SK-N-SH (cell line): ENCODE results near the gene PTPRD. TPM values are rescaled to one million over a fixed set of nuclear protein-coding genes. Genes with fewer than 3 reads are reported as not detected.

ENCODE experiments used
- CTCF ChIA-PET: fragments of 300-600, 350-600 bp; formaldehyde crosslinking; extraction: SDS; loops from one replicate; lab custom pipeline; 2021; lab: Yijun Ruan, JAX
- POLR2A ChIA-PET: fragments of 350-600 bp; sonication (Branson Sonifier 250); formaldehyde crosslinking; extraction: SDS; loops from one replicate; lab custom pipeline; 2020; ENCODE audit warnings: antibody characterized with exemption, inconsistent platforms; lab: Yijun Ruan, JAX
- DNase-seq: peaks from one replicate; pipeline ENCODE4 v3.0.0; 2012
- H2AFZ ChIP-seq: fragments of 200-600 bp; sonication (generic); 2 replicates; pipeline ENCODE4 v1.8.1; 2016; ENCODE audit warnings: antibody characterized with exemption, mild to moderate bottlenecking, low read depth
- H3F3A ChIP-seq: fragments of 200-600 bp; sonication (generic); replicated peaks from 2 replicates; pipeline ENCODE3; 2016; ENCODE audit warnings: antibody characterized with exemption, mild to moderate bottlenecking; ENCODE audit not compliant: insufficient read depth
- H3K27ac ChIP-seq, 2 experiments: fragments of 200-500 bp in 1 of 2; fragments of 200-600 bp in 1 of 2; sonication (Bioruptor generic) in 1 of 2; sonication (generic), shearing (Covaris generic) in 1 of 2; 2 replicates each; pipeline versions ENCODE4 v1.5.1 to v1.6.1; 2014 to 2016; ENCODE audit warnings: low read depth in 2 of 2, inconsistent platforms in 1 of 2, low read length in 1 of 2, mild to moderate bottlenecking in 1 of 2, mixed read lengths in 1 of 2
- H3K27me3 ChIP-seq: fragments of 200-600 bp; sonication (generic), shearing (Covaris generic); 2 replicates; pipeline ENCODE4 v1.6.1; 2016; ENCODE audit warnings: mixed run types; ENCODE audit not compliant: insufficient read depth
- H3K36me3 ChIP-seq, 2 experiments: fragments of 200-500 bp in 1 of 2; fragments of 200-600 bp in 1 of 2; sonication (Bioruptor generic) in 1 of 2; sonication (generic) in 1 of 2; replicated peaks in 1 of 2; 2 replicates each; pipeline versions ENCODE3 to v1.5.1; 2014 to 2016; ENCODE audit warnings: low read length in 1 of 2, mild to moderate bottlenecking in 1 of 2; ENCODE audit not compliant: insufficient read depth in 2 of 2, control insufficient read depth in 1 of 2
- H3K4me1 ChIP-seq, 2 experiments: fragments of 200-500 bp in 1 of 2; fragments of 200-600 bp in 1 of 2; sonication (Bioruptor generic) in 1 of 2; sonication (generic), shearing (Covaris generic) in 1 of 2; 2 replicates each; pipeline versions ENCODE4 v1.5.1 to v1.6.1; 2014 to 2016; ENCODE audit warnings: low read depth in 1 of 2, low read length in 1 of 2, mixed run types in 1 of 2; ENCODE audit not compliant: insufficient read depth in 2 of 2, control insufficient read depth in 1 of 2
- H3K4me2 ChIP-seq: fragments of 200-600 bp; sonication (generic), shearing (Covaris generic); 2 replicates; pipeline ENCODE4 v1.6.1; 2017; ENCODE audit warnings: mixed run types
- H3K4me3 ChIP-seq, 2 experiments: fragments of 200-500 bp in 1 of 2; fragments of 200-600 bp in 1 of 2; sonication (Bioruptor generic) in 1 of 2; sonication (generic), shearing (Covaris generic) in 1 of 2; 2 replicates each; pipeline versions ENCODE4 v1.5.1 to v1.8.1; 2014 to 2016; ENCODE audit warnings: low read depth in 2 of 2, inconsistent platforms in 1 of 2, low read length in 1 of 2, mild to moderate bottlenecking in 1 of 2, mixed read lengths in 1 of 2, moderate library complexity in 1 of 2
- H3K79me2 ChIP-seq: fragments of 200-600 bp; sonication (generic); 2 replicates; pipeline ENCODE4 v1.8.1; 2017; ENCODE audit warnings: mild to moderate bottlenecking; ENCODE audit not compliant: insufficient read depth
- H3K9ac ChIP-seq: fragments of 200-600 bp; sonication (generic); 2 replicates; pipeline ENCODE4 v1.6.1; 2017; ENCODE audit warnings: mixed run types
- H3K9me2 ChIP-seq: fragments of 200-600 bp; sonication (generic); 2 replicates; pipeline ENCODE4 v1.6.1; 2017; ENCODE audit warnings: mixed run types
- H3K9me3 ChIP-seq: fragments of 200-600 bp; sonication (generic); 2 replicates; pipeline ENCODE4 v1.6.1; 2017; ENCODE audit warnings: mixed run types, mild to moderate bottlenecking, moderate library complexity
- H4K20me1 ChIP-seq: fragments of 200-600 bp; sonication (generic); 2 replicates; pipeline ENCODE4 v1.6.1; 2017; ENCODE audit warnings: mild to moderate bottlenecking, mixed run types; ENCODE audit not compliant: insufficient read depth
- CHD2 ChIP-seq: fragments of 150-350 bp; IDR thresholded peaks from 2 replicates; pipeline ENCODE4 v1.6.1; 2018; ENCODE audit warnings: low read length; ENCODE audit not compliant: partially characterized antibody
- EZH2phosphoT487 ChIP-seq: fragments of 200-600 bp; sonication (generic); IDR thresholded peaks from 2 replicates; pipeline ENCODE4 v1.6.1; 2017; ENCODE audit warnings: low read depth, mixed run types, mild to moderate bottlenecking, antibody characterized with exemption, moderate library complexity, borderline replicate concordance
- FOSL2 ChIP-seq: IDR thresholded peaks from 2 replicates; pipeline ENCODE4 v1.4.0; 2012; ENCODE audit warnings: low read depth, mild to moderate bottlenecking, moderate library complexity, borderline replicate concordance
- FOXJ3 ChIP-seq: sonication (generic); formaldehyde crosslinking; IDR thresholded peaks from 2 replicates; pipeline ENCODE4 v1.5.1; 2020; ENCODE audit warnings: mild to moderate bottlenecking, missing genetic modification reagents
- GATA2 ChIP-seq: sonication (generic); formaldehyde crosslinking; IDR thresholded peaks from 2 replicates; pipeline ENCODE4 v1.5.0; 2020; ENCODE audit warnings: mild to moderate bottlenecking, missing genetic modification reagents
- IRF3 ChIP-seq: fragments of 150-350 bp; IDR thresholded peaks from 2 replicates; pipeline ENCODE4 v1.6.1; 2016; ENCODE audit warnings: mild to moderate bottlenecking, low read depth, low read length
- MAX ChIP-seq: IDR thresholded peaks from 2 replicates; pipeline ENCODE4 v1.4.0; 2012; ENCODE audit warnings: low read depth
- PBX3 ChIP-seq: IDR thresholded peaks from 2 replicates; pipeline ENCODE4; 2012
- RAD21 ChIP-seq: IDR thresholded peaks from 2 replicates; pipeline ENCODE4 v1.6.1; 2012; ENCODE audit warnings: mild to moderate bottlenecking, low read length
- SIN3A ChIP-seq: IDR thresholded peaks from 2 replicates; pipeline ENCODE4 v1.6.1; 2012; ENCODE audit warnings: low read depth, mild to moderate bottlenecking, low read length, moderate library complexity, borderline replicate concordance
- TCF12 ChIP-seq: IDR thresholded peaks from 2 replicates; pipeline ENCODE4 v1.4.0; 2012
- YY1 ChIP-seq: IDR thresholded peaks from 2 replicates; pipeline ENCODE4 v1.4.0; 2012; ENCODE audit warnings: low read depth, mild to moderate bottlenecking
- ZBTB33 ChIP-seq: IDR thresholded peaks from 2 replicates; pipeline ENCODE4 v1.4.0; 2012; ENCODE audit warnings: low read depth, borderline replicate concordance
- WGBS: methylation state at CpG from one replicate; pipeline ENCODE4 v1.1.6; 2017; ENCODE audit warnings: low lambda C conversion rate; 5-methylcytosine and 5-hydroxymethylcytosine counted together
- polyA plus RNA-seq, 3 experiments: library from polyadenylated mRNA; depleted of rRNA; stranded (reverse); fragments of >200 nt; gene quantifications; 2 replicates each; pipeline ENCODE4 v1.2.3, GENCODE V29; 2012

The PTPRD gene
- polyA plus RNA-seq, 1 of the 3 experiments (the other 2 are of a cell fraction), result 0.15 TPM

- Histone ChIP-seq H3F3A (no peaks in the 10 kb centered on the region), H3K4me1 (no peaks in the 10 kb centered on the region), H3K9ac (no peak overlapping the region), H3K4me2 (no peak overlapping the region), H3K9me3 (no peaks in the 10 kb centered on the region), H3K4me3 (no peak overlapping the region), H3K27ac (no peak overlapping the region), H3K9me2 (no peaks in the 10 kb centered on the region), H3K79me2 (no peaks in the 10 kb centered on the region), H2AFZ (no peak overlapping the region), H3K27me3 (no peaks in the 10 kb centered on the region), H4K20me1 (no peaks in the 10 kb centered on the region), H3K36me3 (no peaks in the 10 kb centered on the region)
- ChIA-PET CTCF (no interaction called here), POLR2A (no interaction called here)
- 1% methylated on average over 3 of the region's 3 CpGs for WGBS
- DNase-seq, result no peak
- TF ChIP-seq CHD2, result no peak
- TF ChIP-seq MAX, result no peak
- no peak for TF ChIP-seq FOSL2
- no peak for TF ChIP-seq TCF12
- TF ChIP-seq SIN3A, result no peak
- TF ChIP-seq ZBTB33, result no peak
- no peak for TF ChIP-seq FOXJ3 (CRISPR knock-in tag)
- no peak for TF ChIP-seq IRF3
- no peak for TF ChIP-seq YY1
- no peak for TF ChIP-seq EZH2phosphoT487
- TF ChIP-seq RAD21, result no peak
- TF ChIP-seq, all 33 proteins: peak for 0
These were observed 1504.2 kb downstream of the PTPRD start for GRCh38 chr9:9108641-9109040.

GRCh38 chr9:9102295-9102694 lies 1510.5 kb downstream of the PTPRD start:
- no peaks in the 10 kb centered on the region for H3K27me3 ChIP-seq
- no peaks in the 10 kb centered on the region for H3K9me3 ChIP-seq
- H3K27ac ChIP-seq, result no peak overlapping the region
- no peak overlapping the region for H3K4me2 ChIP-seq
- H3K9me2 ChIP-seq, result no peaks in the 10 kb centered on the region
- H3K9ac ChIP-seq, result no peak overlapping the region
- H4K20me1 ChIP-seq, result no peaks in the 10 kb centered on the region
- 24% methylated on average over 7 of the region's 7 CpGs for WGBS
- ChIA-PET POLR2A (no interaction called here), CTCF (no interaction called here)
- H2AFZ ChIP-seq, result no peak overlapping the region
- H3K4me3 ChIP-seq, result no peak overlapping the region
- peak; percentile 1 for DNase-seq
- H3K36me3 ChIP-seq, result no peaks in the 10 kb centered on the region
- no peaks in the 10 kb centered on the region for H3F3A ChIP-seq
- TF ChIP-seq PBX3 (no peak), MAX (no peak), YY1 (no peak), CHD2 (no peak), GATA2 (0 out of 2 replicates have a peak, but pooled peaks have one; percentile 15)
- no peaks in the 10 kb centered on the region for H3K79me2 ChIP-seq
- no peaks in the 10 kb centered on the region for H3K4me1 ChIP-seq
